ENCODE results near the gene KCNMA1. TPM values are rescaled to one million over a fixed set of nuclear protein-coding genes. Genes with fewer than 3 reads are reported as not detected.
A peak's percentile ranks its signal among the peaks of the same experiment; 100 is the strongest.

The KCNMA1 gene
- total and polyA plus RNA-seq, 8 donors, result 0.92 to 155 (median 54.3) TPM

DNA sequence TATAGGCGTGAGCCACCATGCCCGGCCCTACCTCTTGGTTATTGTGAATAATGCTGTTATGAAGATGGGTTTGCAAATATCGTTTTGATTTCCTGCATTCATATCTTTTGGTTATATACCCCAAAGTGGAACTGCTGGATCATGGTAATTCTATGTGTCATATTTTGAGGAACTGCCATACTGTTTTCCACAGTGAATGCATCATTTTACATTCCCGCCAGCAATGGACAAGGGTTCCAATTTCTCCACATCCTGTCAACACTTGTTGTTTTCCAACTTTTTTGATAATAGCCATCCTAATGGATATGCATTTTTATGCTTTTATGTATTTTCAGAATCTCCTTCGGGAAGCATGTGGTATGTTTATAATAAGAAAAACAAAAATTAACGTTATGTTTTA lies 128.2 kb downstream of the KCNMA1 start:
- intact Hi-C loops (cut with DNase I; ENCODE audit: low total_unique reads), result no loop called here
- Histone ChIP-seq H3K4me1 (peaks cover 8 to 38% (median 21%) of the 10 kb centered on the region in 4 donors), H3K36me3 (no peaks in the 10 kb centered on the region), H3K9me3 (no peaks in the 10 kb centered on the region), H3K27ac (no peak overlapping the region), H3K4me3 (no peak overlapping the region), H3K27me3 (no peaks in the 10 kb centered on the region)
- 83 to 94% (median 89%) methylated on average over 6 of the region's 6 CpGs for WGBS, 5 donors
- TF ChIP-seq EP300 (IDR thresholded peaks at IDR 0.05) (no peak), POLR2AphosphoS5 (IDR thresholded peaks at IDR 0.05) (no peak), POLR2A (IDR thresholded peaks at IDR 0.05) (no peak)
- TF ChIP-seq, protein P1, sequence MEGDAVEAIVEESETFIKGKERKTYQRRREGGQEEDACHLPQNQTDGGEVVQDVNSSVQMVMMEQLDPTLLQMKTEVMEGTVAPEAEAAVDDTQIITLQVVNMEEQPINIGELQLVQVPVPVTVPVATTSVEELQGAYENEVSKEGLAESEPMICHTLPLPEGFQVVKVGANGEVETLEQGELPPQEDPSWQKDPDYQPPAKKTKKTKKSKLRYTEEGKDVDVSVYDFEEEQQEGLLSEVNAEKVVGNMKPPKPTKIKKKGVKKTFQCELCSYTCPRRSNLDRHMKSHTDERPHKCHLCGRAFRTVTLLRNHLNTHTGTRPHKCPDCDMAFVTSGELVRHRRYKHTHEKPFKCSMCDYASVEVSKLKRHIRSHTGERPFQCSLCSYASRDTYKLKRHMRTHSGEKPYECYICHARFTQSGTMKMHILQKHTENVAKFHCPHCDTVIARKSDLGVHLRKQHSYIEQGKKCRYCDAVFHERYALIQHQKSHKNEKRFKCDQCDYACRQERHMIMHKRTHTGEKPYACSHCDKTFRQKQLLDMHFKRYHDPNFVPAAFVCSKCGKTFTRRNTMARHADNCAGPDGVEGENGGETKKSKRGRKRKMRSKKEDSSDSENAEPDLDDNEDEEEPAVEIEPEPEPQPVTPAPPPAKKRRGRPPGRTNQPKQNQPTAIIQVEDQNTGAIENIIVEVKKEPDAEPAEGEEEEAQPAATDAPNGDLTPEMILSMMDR (IDR thresholded peaks at IDR 0.05), result no peak
- no peak for DNase-seq

DNA sequence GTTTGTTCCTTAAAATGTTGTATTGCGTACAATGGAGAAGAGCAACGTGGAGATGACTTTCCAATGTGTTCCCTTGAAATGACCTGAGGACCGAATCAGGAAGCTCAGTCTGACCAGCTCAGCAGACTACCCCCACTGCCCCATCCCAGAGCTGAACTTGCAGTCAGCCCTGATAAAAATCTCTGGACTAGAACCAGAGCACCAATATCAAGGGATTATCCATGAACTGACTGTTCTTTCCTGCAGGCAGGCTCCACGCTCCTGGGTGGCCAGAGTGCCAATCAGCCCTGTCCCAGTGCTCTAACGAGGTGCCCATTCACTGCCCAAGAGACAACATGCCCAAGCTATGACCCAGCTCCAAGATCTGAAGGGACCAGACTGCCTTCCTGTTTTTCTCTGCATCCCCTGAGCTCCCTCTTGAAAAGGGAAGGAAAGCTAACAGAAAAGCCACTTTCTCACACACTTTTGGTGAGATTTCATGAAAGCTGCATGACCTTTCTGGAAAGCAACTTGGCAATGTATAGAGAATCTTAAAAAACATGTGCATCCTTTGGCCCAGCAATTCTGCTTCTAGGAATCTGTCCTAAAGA lies 130.2 kb downstream of the KCNMA1 start:
- TF ChIP-seq POLR2AphosphoS5 (IDR thresholded peaks at IDR 0.05) (no peak), POLR2A (IDR thresholded peaks at IDR 0.05) (no peak), EP300 (IDR thresholded peaks at IDR 0.05) (no peak)
- TF ChIP-seq, protein P1 (IDR thresholded peaks at IDR 0.05), result no peak
- Histone ChIP-seq H3K27me3 (no peaks in the 10 kb centered on the region), H3K36me3 (no peaks in the 10 kb centered on the region), H3K4me3 (no peak overlapping the region), H3K9me3 (no peaks in the 10 kb centered on the region), H3K27ac (peak overlapping the region in 2 of 5 donors; percentile 12 to 49), H3K4me1 (peaks cover 0 to 19% (median 7%) of the 10 kb centered on the region in 4 donors)
- DNase-seq, result no peak
- WGBS, 5 donors, result 40 to 62% (median 59%) methylated on average over 5 of the region's 5 CpGs
- intact Hi-C loops (cut with DNase I; ENCODE audit: low total_unique reads), result no loop called here

DNA sequence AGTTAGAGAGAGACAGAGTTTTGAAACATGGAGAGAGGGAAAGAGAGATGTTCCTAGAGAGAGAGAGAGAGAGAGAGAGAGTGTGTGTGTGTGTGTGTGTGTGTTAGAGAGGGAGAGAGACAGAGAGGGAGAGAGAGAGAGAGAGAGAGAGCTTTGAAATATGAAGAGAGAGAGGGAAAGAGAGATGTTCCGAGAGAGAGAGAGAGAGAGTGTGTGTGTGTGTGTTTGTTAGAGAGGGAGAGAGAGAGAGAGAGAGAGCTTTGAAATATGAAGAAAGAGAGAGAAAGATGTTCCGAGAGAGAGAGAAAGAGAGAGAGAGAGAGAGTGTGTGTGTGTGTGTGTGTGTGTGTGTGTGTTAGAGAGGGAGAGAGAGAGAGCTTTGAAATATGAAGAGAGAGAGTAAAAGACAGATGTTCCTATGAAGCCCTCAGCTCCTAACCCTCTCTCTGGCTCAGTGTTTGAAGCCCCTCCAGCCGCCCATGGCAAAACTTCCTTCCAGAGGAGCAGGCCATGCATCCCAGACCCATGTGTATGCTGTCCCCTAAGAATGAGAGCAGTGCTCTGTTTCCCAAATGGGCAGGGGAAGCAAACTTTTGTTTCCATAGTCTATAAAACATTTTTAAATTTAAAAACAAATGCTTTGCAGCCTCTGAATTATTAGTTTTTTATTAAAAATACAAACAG lies 130.9 kb downstream of the KCNMA1 start:
- intact Hi-C loops (cut with DNase I; ENCODE audit: low total_unique reads), result no loop called here
- DNase-seq, result no peak
- no peaks in the 10 kb centered on the region for H3K9me3 ChIP-seq
- no peak for TF ChIP-seq POLR2AphosphoS5 (IDR thresholded peaks at IDR 0.05)
- TF ChIP-seq, protein P1 (IDR thresholded peaks at IDR 0.05), result no peak
- no peak for TF ChIP-seq EP300 (IDR thresholded peaks at IDR 0.05)
- no peak for TF ChIP-seq POLR2A (IDR thresholded peaks at IDR 0.05)
- no peak overlapping the region for H3K27ac ChIP-seq
- no peaks in the 10 kb centered on the region for H3K36me3 ChIP-seq
- peaks cover 0 to 16% (median 6%) of the 10 kb centered on the region in 4 donors for H3K4me1 ChIP-seq
- no peak overlapping the region for H3K4me3 ChIP-seq
- H3K27me3 ChIP-seq, result no peaks in the 10 kb centered on the region
- WGBS, 5 donors, result 76 to 86% (median 81%) methylated on average over 3 of the region's 3 CpGs

DNA sequence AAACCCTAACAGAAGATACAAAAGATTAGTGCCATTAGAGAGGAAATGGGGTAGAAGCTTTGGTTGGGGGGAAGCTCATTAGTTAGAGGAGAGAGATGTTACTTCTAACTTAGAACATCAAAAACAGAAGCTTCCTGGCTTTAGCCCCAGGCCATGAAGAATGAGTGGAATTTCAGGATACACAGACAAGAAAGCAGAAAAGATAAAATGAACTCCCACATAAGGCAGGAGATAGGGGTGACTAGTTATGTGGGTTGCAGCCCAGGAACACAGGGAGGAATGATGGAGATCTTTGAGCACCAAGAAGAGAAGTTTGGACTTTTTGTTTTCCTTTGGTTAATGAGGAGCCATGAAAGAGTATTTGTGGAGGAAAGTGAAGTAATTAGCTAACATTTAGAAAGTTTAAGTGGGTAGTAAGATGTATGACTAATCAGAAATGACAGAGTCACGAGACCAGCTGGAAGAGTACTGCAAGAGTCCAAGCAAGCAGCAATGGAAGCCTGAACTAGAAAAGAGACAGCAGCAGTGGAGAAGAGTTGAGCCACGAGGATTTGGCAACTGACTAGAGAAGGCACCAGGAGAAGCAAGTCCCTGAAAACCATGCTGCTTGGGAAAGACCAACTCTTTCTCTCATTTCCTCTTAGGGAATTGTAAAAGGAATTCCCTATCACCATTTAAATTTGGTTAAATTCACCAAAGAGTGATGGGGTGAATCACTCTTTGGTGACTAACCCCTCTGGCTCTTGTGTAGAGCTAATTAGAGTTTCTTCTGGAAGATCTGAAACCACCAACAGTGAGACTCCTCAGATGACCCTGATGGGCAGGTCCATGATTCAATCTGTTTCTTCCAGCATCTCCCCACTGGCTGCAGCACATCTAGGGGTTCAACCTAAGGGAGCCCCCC lies 131.9 kb downstream of the KCNMA1 start:
- peaks cover 0 to 22% (median 9%) of the 10 kb centered on the region in 4 donors for H3K4me1 ChIP-seq
- peak overlapping the region in 3 of 5 donors; percentile 1 to 18 (median 6) for H3K27ac ChIP-seq
- TF ChIP-seq, protein P1 (IDR thresholded peaks at IDR 0.05), result no peak
- no peak for TF ChIP-seq POLR2AphosphoS5 (IDR thresholded peaks at IDR 0.05)
- TF ChIP-seq POLR2A (IDR thresholded peaks at IDR 0.05), result no peak
- no peak for TF ChIP-seq EP300 (IDR thresholded peaks at IDR 0.05)
- no peak for DNase-seq
- no peaks in the 10 kb centered on the region for H3K36me3 ChIP-seq
- H3K27me3 ChIP-seq, result no peaks in the 10 kb centered on the region
- WGBS, 5 donors, result 38 to 68% (median 65%) methylated on average over 2 of the region's 2 CpGs
- H3K9me3 ChIP-seq, result no peaks in the 10 kb centered on the region
- intact Hi-C loops (cut with DNase I; ENCODE audit: low total_unique reads), result no loop called here
- no peak overlapping the region for H3K4me3 ChIP-seq
